HCT116 (cell line): Measurements from ENCODE around the gene SUFU. TPM values are rescaled to one million over a fixed set of nuclear protein-coding genes. Genes with fewer than 3 reads are reported as not detected.

ENCODE experiments used
- ATAC-seq: fragments of 200-7000 bp; cut with Tn5 transposase; 2 replicates; pipeline ENCODE4 v1.9.1; 2020; ENCODE audit warnings: mild to moderate bottlenecking, moderate library complexity
- BruUV-seq: library from RNA; stranded (reverse); fragments of 400-500 nt; replicated peaks from 2 replicates; lab custom pipeline; 2021; lab: Mats Ljungman, UMichigan
- CTCF ChIA-PET: fragments of 300-600 bp; sonication (Branson Sonifier 250); formaldehyde crosslinking; loops from one replicate; lab custom pipeline; 2021; ENCODE audit warnings: antibody characterized with exemption; lab: Charles Lee
- POLR2A ChIA-PET: fragments of 300-600, 350-600 bp; sonication (Branson Sonifier 250); formaldehyde crosslinking; loops from one replicate; lab custom pipeline; 2021; ENCODE audit warnings: antibody characterized with exemption; lab: Charles Lee
- RAD21 ChIA-PET, 2 experiments: fragments of 300-600 bp; sonication (Branson Sonifier 250); formaldehyde crosslinking; loops; one replicate each; lab custom pipeline; 2023; ENCODE audit warnings: low total read pairs in 2 of 2; ENCODE audit not compliant: uncharacterized antibody in 2 of 2, unreplicated experiment in 2 of 2, low non-redundant PET in 1 of 2; lab: Charles Lee
- DNase-seq: peaks from one replicate; pipeline ENCODE4 v3.0.0-alpha.2; 2010; ENCODE audit warnings: low read depth, low spot score
- H2AFZ ChIP-seq: fragments of 200-600 bp; shearing (Covaris generic), sonication (generic); 2 replicates; pipeline ENCODE4 v1.6.1; 2017; ENCODE audit warnings: low read depth, mixed run types, mixed read lengths, antibody characterized with exemption, low read length; ENCODE audit not compliant: poor library complexity, severe bottlenecking
- H3K27ac ChIP-seq: 2 replicates; pipeline ENCODE4 v1.5.1; 2012; ENCODE audit warnings: low read depth, low read length
- H3K27me3 ChIP-seq: fragments of 200-600 bp; sonication (generic); 2 replicates; pipeline ENCODE4 v1.6.1; 2016; ENCODE audit warnings: mixed run types, low read length, mixed read lengths; ENCODE audit not compliant: insufficient read depth
- H3K36me3 ChIP-seq, 2 experiments: fragments of 200-500 bp in 1 of 2; fragments of 200-600 bp in 1 of 2; sonication (Bioruptor generic) in 1 of 2; sonication (generic) in 1 of 2; 2 replicates each; pipeline versions ENCODE4 v1.5.1 to v1.6.1; 2014 to 2016; ENCODE audit warnings: low read length in 2 of 2, inconsistent platforms in 1 of 2, mixed read lengths in 1 of 2, mixed run types in 1 of 2; ENCODE audit not compliant: insufficient read depth in 2 of 2, control insufficient read depth in 1 of 2
- H3K4me1 ChIP-seq, 2 experiments: fragments of 200-600 bp in 1 of 2; sonication (generic) in 1 of 2; 2 replicates each; pipeline versions ENCODE4 v1.5.1 to v1.6.1; 2012 to 2017; ENCODE audit warnings: low read length in 2 of 2, inconsistent platforms in 1 of 2, mild to moderate bottlenecking in 1 of 2, mixed read lengths in 1 of 2, mixed run types in 1 of 2, moderate library complexity in 1 of 2; ENCODE audit not compliant: insufficient read depth in 2 of 2, control insufficient read depth in 1 of 2
- H3K4me2 ChIP-seq: fragments of 200-600 bp; sonication (generic); 2 replicates; pipeline ENCODE4 v1.6.1; 2017; ENCODE audit warnings: mixed run types, low read length, mixed read lengths
- H3K4me3 ChIP-seq, 2 experiments: fragments of 200-600 bp in 1 of 2; sonication (generic) in 1 of 2; replicated peaks in 1 of 2; 2 replicates each; pipeline ENCODE4 v1.5.1; 2011 to 2016; ENCODE audit warnings: low read length in 2 of 2, control low read depth in 1 of 2, low read depth in 1 of 2, mild to moderate bottlenecking in 1 of 2, mixed read lengths in 1 of 2, mixed run types in 1 of 2
- H3K79me2 ChIP-seq: fragments of 200-600 bp; sonication (generic); 2 replicates; pipeline ENCODE4 v1.6.1; 2017; ENCODE audit warnings: mild to moderate bottlenecking, mixed run types, low read length, moderate library complexity, mixed read lengths; ENCODE audit not compliant: insufficient read depth
- H3K9ac ChIP-seq: fragments of 200-600 bp; sonication (generic); 2 replicates; pipeline ENCODE4 v1.6.1; 2016; ENCODE audit warnings: low read length, mixed read lengths
- H3K9me2 ChIP-seq: fragments of 200-600 bp; sonication (generic), shearing (Covaris generic); 2 replicates; pipeline ENCODE4 v1.6.1; 2017; ENCODE audit warnings: mixed run types, mild to moderate bottlenecking, moderate library complexity; ENCODE audit not compliant: insufficient read depth
- H3K9me3 ChIP-seq, 2 experiments: fragments of 200-500 bp in 1 of 2; fragments of 200-600 bp in 1 of 2; sonication (Bioruptor generic) in 1 of 2; sonication (generic) in 1 of 2; 2 replicates each; pipeline ENCODE4 v1.6.1; 2014 to 2017; ENCODE audit warnings: low read length in 2 of 2, mixed read lengths in 2 of 2, inconsistent platforms in 1 of 2, low read depth in 1 of 2, mild to moderate bottlenecking in 1 of 2, mixed run types in 1 of 2, moderate library complexity in 1 of 2; ENCODE audit not compliant: control insufficient read depth in 1 of 2, insufficient read depth in 1 of 2
- H4K20me1 ChIP-seq: fragments of 200-600 bp; sonication (generic), shearing (Covaris generic); 2 replicates; pipeline ENCODE4 v1.6.1; 2017; ENCODE audit warnings: mixed run types, mild to moderate bottlenecking, moderate library complexity; ENCODE audit not compliant: insufficient read depth
- EGR1 ChIP-seq: IDR thresholded peaks from 2 replicates; pipeline ENCODE4 v1.6.1; 2012; ENCODE audit warnings: low read depth
- ELF1 ChIP-seq: IDR thresholded peaks from 2 replicates; pipeline ENCODE4 v1.6.1; 2012; ENCODE audit warnings: low read depth, borderline replicate concordance
- EZH2 ChIP-seq: fragments of 200-600 bp; sonication (generic); IDR thresholded peaks from 2 replicates; pipeline ENCODE4 v1.6.1; 2017; ENCODE audit warnings: antibody characterized with exemption, mixed run types
- EZH2phosphoT487 ChIP-seq: fragments of 200-600 bp; IDR thresholded peaks from 2 replicates; pipeline ENCODE4 v1.6.1; 2018; ENCODE audit warnings: antibody characterized with exemption, borderline replicate concordance
- FOSL1 ChIP-seq: IDR thresholded peaks from 2 replicates; pipeline ENCODE4 v1.6.1; 2012; ENCODE audit warnings: low read depth
- POLR2A ChIP-seq: IDR thresholded peaks from 2 replicates; pipeline ENCODE4 v1.7.0; 2011; ENCODE audit warnings: borderline replicate concordance; ENCODE audit not compliant: insufficient read depth, insufficient read length; ENCODE audit errors: extremely low read depth
- POLR2AphosphoS5 ChIP-seq: IDR thresholded peaks from 2 replicates; pipeline ENCODE4 v1.6.1; 2011; ENCODE audit warnings: mild to moderate bottlenecking, low read depth, low read length, moderate library complexity
- RAD21 ChIP-seq: IDR thresholded peaks from 2 replicates; pipeline ENCODE4 v1.6.1; 2012; ENCODE audit warnings: low read depth, mild to moderate bottlenecking
- SIN3A ChIP-seq: IDR thresholded peaks from 2 replicates; pipeline ENCODE4 v1.6.1; 2012; ENCODE audit warnings: low read depth
- SRF ChIP-seq: IDR thresholded peaks from 2 replicates; pipeline ENCODE4 v1.6.1; 2012; ENCODE audit warnings: low read depth
- TCF7L2 ChIP-seq: IDR thresholded peaks from 2 replicates; pipeline ENCODE4 v1.7.0; 2011; ENCODE audit warnings: borderline replicate concordance, inconsistent platforms; ENCODE audit not compliant: insufficient read depth, insufficient read length; ENCODE audit errors: extremely low read depth
- YY1 ChIP-seq: IDR thresholded peaks from 2 replicates; pipeline ENCODE4 v1.6.1; 2011; ENCODE audit warnings: low read length, low read depth, moderate library complexity, mild to moderate bottlenecking; ENCODE audit not compliant: insufficient replicate concordance; ENCODE audit errors: extremely low read depth
- ZFX ChIP-seq: fragments of 450-650 bp; IDR thresholded peaks from 2 replicates; pipeline ENCODE4 v1.6.1; 2017
- intact Hi-C: fragments of 100-400 bp; cut with micrococcal nuclease; formaldehyde crosslinking; loops from 2 replicates; pipeline ENCODE4 v1.10.0; 2022
- total RNA-seq: library from RNA; stranded (reverse); gene quantifications from one replicate; pipeline ENCODE4 v1.2.1, GENCODE V29; 2021; ENCODE audit not compliant: unreplicated experiment
- TF ChIP-seq, protein P1 (sequence below): IDR thresholded peaks from 2 replicates; pipeline ENCODE4 v1.6.1; 2012
- TF ChIP-seq, protein P2 (sequence below): IDR thresholded peaks from 2 replicates; pipeline ENCODE4 v1.6.1; 2012; ENCODE audit warnings: low read depth
- TF ChIP-seq, protein P3 (sequence below): IDR thresholded peaks from 2 replicates; pipeline ENCODE4 v1.6.1; 2011; ENCODE audit warnings: mild to moderate bottlenecking, low read length, moderate library complexity; ENCODE audit not compliant: insufficient replicate concordance; ENCODE audit errors: extremely low read depth
- TF ChIP-seq, protein P4 (sequence below), 3 experiments: fragments of 200-600 bp in 1 of 3; sonication (generic) in 1 of 3; IDR thresholded peaks in 2 of 3; conservative IDR thresholded peaks in 1 of 3; 2 replicates each; pipeline ENCODE4 v1.5.1; 2012 to 2017; ENCODE audit warnings: low read depth in 2 of 3, low read length in 2 of 3, antibody characterized with exemption in 1 of 3, borderline replicate concordance in 1 of 3, control low read depth in 1 of 3, mild to moderate bottlenecking in 1 of 3, mixed read lengths in 1 of 3, mixed run types in 1 of 3, moderate library complexity in 1 of 3; ENCODE audit not compliant: insufficient read depth in 1 of 3
- TF ChIP-seq, protein P5 (sequence below): IDR thresholded peaks from 2 replicates; pipeline ENCODE4 v1.6.1; 2012

The SUFU gene
- total RNA-seq, 1 experiment from 2014 or later: 18.8 TPM

DNA sequence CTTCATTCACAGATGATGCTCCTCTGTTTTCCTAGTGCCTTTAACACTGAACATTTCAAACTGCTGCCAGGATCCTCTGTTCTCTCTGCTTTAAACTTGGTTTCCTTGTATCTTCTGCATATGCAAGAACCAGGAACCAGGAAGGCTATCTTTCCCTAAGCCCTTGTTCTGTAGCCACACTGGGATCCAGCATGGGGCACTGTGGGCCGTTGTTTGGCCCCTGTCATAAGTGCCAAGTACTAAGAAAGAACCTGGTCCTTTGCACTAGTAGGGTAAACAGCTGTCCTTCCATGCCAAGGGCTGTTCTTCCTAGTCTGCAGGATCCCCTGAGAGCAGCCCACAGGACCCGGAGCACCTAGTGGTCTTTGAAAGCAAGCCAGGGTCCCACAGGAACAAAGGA is 91.5 kb downstream of the SUFU start:
- RAD21 ChIA-PET: no interaction called here
- Histone ChIP-seq H3K36me3 (peaks cover 0 to 3% of the 10 kb centered on the region in 2 experiments; a peak in 1 of 4 replicates), H2AFZ (no peak overlapping the region), H3K4me3 (no peak overlapping the region), H3K4me1 (peaks cover 7 to 25% of the 10 kb centered on the region in 2 experiments; a peak in 3 of 4 replicates), H3K27me3 (no peaks in the 10 kb centered on the region), H3K9me2 (no peaks in the 10 kb centered on the region), H3K79me2 (0 out of 2 replicates have a peak, but pooled peaks cover 3% of the 10 kb centered on the region), H3K27ac (no peak overlapping the region), H3K9me3 (no peaks in the 10 kb centered on the region), H3K9ac (no peak overlapping the region), H3K4me2 (no peak overlapping the region), H4K20me1 (no peaks in the 10 kb centered on the region)
- CTCF ChIA-PET: interaction anchor here (0.9 to 2.4 kb wide), 4 partner anchors 10 to 173 kb away, joined by 3 to 20 read pairs (median 11); no protein-coding TSS in a partner anchor
- BruUV-seq: no TSS peak
- intact Hi-C loops: loop anchor here (5.0 kb wide), 1 partner anchor 93 kb away; the partner anchor contains the start of genes ACTR1A and SUFU
- no peak for ATAC-seq
- DNase-seq: no peak
- POLR2A ChIA-PET: no interaction called here
- TF ChIP-seq TCF7L2 (no peak), EZH2phosphoT487 (no peak), EZH2 (no peak), YY1 (no peak), EGR1 (no peak), POLR2AphosphoS5 (no peak), ZFX (no peak), RAD21 (no peak), ELF1 (no peak), SIN3A (no peak), FOSL1 (no peak), POLR2A (no peak), SRF (no peak)
- TF ChIP-seq, protein P1, sequence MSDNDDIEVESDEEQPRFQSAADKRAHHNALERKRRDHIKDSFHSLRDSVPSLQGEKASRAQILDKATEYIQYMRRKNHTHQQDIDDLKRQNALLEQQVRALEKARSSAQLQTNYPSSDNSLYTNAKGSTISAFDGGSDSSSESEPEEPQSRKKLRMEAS: no peak
- TF ChIP-seq, protein P2, sequence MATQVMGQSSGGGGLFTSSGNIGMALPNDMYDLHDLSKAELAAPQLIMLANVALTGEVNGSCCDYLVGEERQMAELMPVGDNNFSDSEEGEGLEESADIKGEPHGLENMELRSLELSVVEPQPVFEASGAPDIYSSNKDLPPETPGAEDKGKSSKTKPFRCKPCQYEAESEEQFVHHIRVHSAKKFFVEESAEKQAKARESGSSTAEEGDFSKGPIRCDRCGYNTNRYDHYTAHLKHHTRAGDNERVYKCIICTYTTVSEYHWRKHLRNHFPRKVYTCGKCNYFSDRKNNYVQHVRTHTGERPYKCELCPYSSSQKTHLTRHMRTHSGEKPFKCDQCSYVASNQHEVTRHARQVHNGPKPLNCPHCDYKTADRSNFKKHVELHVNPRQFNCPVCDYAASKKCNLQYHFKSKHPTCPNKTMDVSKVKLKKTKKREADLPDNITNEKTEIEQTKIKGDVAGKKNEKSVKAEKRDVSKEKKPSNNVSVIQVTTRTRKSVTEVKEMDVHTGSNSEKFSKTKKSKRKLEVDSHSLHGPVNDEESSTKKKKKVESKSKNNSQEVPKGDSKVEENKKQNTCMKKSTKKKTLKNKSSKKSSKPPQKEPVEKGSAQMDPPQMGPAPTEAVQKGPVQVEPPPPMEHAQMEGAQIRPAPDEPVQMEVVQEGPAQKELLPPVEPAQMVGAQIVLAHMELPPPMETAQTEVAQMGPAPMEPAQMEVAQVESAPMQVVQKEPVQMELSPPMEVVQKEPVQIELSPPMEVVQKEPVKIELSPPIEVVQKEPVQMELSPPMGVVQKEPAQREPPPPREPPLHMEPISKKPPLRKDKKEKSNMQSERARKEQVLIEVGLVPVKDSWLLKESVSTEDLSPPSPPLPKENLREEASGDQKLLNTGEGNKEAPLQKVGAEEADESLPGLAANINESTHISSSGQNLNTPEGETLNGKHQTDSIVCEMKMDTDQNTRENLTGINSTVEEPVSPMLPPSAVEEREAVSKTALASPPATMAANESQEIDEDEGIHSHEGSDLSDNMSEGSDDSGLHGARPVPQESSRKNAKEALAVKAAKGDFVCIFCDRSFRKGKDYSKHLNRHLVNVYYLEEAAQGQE: no peak
- TF ChIP-seq, protein P3, sequence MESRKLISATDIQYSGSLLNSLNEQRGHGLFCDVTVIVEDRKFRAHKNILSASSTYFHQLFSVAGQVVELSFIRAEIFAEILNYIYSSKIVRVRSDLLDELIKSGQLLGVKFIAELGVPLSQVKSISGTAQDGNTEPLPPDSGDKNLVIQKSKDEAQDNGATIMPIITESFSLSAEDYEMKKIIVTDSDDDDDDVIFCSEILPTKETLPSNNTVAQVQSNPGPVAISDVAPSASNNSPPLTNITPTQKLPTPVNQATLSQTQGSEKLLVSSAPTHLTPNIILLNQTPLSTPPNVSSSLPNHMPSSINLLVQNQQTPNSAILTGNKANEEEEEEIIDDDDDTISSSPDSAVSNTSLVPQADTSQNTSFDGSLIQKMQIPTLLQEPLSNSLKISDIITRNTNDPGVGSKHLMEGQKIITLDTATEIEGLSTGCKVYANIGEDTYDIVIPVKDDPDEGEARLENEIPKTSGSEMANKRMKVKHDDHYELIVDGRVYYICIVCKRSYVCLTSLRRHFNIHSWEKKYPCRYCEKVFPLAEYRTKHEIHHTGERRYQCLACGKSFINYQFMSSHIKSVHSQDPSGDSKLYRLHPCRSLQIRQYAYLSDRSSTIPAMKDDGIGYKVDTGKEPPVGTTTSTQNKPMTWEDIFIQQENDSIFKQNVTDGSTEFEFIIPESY: no peak
- TF ChIP-seq, protein P4, sequence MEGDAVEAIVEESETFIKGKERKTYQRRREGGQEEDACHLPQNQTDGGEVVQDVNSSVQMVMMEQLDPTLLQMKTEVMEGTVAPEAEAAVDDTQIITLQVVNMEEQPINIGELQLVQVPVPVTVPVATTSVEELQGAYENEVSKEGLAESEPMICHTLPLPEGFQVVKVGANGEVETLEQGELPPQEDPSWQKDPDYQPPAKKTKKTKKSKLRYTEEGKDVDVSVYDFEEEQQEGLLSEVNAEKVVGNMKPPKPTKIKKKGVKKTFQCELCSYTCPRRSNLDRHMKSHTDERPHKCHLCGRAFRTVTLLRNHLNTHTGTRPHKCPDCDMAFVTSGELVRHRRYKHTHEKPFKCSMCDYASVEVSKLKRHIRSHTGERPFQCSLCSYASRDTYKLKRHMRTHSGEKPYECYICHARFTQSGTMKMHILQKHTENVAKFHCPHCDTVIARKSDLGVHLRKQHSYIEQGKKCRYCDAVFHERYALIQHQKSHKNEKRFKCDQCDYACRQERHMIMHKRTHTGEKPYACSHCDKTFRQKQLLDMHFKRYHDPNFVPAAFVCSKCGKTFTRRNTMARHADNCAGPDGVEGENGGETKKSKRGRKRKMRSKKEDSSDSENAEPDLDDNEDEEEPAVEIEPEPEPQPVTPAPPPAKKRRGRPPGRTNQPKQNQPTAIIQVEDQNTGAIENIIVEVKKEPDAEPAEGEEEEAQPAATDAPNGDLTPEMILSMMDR (IDR thresholded peaks at IDR 0.05 in 2 of 3, conservative IDR thresholded peaks at IDR 0.05 in 1 of 3; ENCODE audit: borderline replicate concordance in 1 of 3, insufficient read depth in 1 of 3, low read depth in 2 of 3, low read length in 2 of 3): no peak
- TF ChIP-seq, protein P5, sequence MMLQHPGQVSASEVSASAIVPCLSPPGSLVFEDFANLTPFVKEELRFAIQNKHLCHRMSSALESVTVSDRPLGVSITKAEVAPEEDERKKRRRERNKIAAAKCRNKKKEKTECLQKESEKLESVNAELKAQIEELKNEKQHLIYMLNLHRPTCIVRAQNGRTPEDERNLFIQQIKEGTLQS: no peak
